ENCODE results near the gene HACD3.

The HACD3 gene

DNA sequence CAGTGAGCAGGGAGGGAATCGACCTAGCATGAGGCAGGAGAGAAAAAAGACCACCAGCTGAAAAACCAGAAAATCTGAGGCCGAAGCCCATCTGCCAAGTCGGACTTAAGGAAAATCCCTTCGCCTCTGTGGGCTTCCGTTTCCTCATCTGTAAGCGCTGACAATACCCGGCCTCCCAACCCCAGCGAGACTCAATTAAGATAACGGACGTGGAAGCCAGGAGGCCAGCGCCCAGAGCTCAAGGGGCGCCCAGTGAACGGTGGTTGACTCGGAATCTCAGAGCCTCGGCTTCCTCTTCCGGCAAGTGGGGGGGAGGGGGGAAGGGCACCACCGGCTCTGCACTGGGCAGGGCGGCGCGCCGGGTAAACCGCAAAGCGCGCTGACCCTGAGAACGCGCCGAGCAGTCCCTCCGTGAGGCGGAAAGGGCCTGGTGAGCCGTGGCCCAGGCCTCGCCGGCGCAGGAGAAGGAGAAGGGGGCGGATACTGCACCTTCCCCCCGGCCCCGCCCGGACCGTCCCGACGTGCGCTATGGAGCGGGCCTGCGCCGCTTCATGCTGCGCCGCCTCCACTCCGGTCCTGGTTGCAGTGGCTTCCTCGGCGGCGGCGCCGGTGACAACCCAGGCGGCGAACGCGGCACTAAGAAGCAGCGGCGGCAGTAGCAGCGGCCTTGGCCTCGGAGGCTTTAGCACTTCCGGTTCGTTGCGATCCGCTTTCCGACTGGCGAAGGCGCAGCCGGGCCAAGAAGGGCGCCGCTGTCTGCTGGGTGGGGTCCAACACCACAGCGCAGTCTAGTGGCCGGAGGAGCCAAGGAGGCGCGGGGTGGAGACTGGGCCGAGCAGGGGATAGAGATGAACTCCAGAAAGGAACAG is 13.0 kb upstream of the HACD3 start, which contains the start of gene DPP8:
DPP8 (minus strand) TSS at position 693 of the 869 bp plus-strand sequence. CDS start 5,136 bp downstream, outside the sequence.
- TF ChIP-seq ZNF274 (IDR thresholded peaks at IDR 0.05; ENCODE audit: low read depth, low read length) (no peak), YY1 (IDR thresholded peaks at IDR 0.05; ENCODE audit: insufficient read depth, insufficient read length) (no peak), SUZ12 (IDR thresholded peaks at IDR 0.05; ENCODE audit: extremely low read depth, insufficient read depth, insufficient read length) (no peak)
- Histone ChIP-seq H3K4me1 (ENCODE audit: insufficient read depth, insufficient read length) (no peaks in the 10 kb centered on the region), H3K9me3 (ENCODE audit: insufficient read depth, low read length) (no peaks in the 10 kb centered on the region), H3K36me3 (ENCODE audit: insufficient read depth, insufficient read length, low read length) (peaks cover 34% of the 10 kb centered on the region), H3K4me3 (ENCODE audit: insufficient read length, low read depth) (peak within 1 kb of the TSS; percentile 98), H3K9ac (ENCODE audit: insufficient read length, low read depth) (peak within 1 kb of the TSS; percentile 99), H3K27me3 (ENCODE audit: insufficient read depth, insufficient read length) (no peaks in the 10 kb centered on the region)
- DNase-seq (ENCODE audit: low read depth, low spot score), result peak; percentile 96

DNA sequence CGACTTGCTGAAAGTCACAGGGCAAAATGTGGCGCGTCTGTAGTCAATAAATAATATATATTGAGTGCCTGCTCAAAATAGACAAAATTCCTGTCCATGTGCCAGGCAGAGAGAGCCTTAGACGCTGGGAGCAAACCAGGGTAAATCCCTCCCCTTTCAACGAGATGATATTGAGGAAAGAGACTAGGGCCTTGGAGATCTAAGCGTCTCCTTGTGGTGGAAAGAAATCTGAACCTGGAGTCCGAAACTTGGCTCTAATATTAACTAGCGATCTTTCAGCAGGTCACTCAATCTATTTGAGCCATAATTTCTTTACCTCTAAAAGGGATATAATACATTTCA is 12.4 kb upstream of the HACD3 start:
- Histone ChIP-seq H3K4me3 (ENCODE audit: insufficient read length, low read depth) (peak overlapping the region; percentile 98), H3K27me3 (ENCODE audit: insufficient read depth, insufficient read length) (no peaks in the 10 kb centered on the region), H3K4me1 (ENCODE audit: insufficient read depth, insufficient read length) (no peaks in the 10 kb centered on the region), H3K9me3 (ENCODE audit: insufficient read depth, low read length) (no peaks in the 10 kb centered on the region), H3K36me3 (ENCODE audit: insufficient read depth, insufficient read length, low read length) (peaks cover 28% of the 10 kb centered on the region), H3K9ac (ENCODE audit: insufficient read length, low read depth) (peak overlapping the region; percentile 99)
- no peak for DNase-seq (ENCODE audit: low read depth, low spot score)
- TF ChIP-seq YY1 (IDR thresholded peaks at IDR 0.05; ENCODE audit: insufficient read depth, insufficient read length), result no peak
- TF ChIP-seq SUZ12 (IDR thresholded peaks at IDR 0.05; ENCODE audit: extremely low read depth, insufficient read depth, insufficient read length), result no peak
- TF ChIP-seq ZNF274 (IDR thresholded peaks at IDR 0.05; ENCODE audit: low read depth, low read length), result no peak

DNA sequence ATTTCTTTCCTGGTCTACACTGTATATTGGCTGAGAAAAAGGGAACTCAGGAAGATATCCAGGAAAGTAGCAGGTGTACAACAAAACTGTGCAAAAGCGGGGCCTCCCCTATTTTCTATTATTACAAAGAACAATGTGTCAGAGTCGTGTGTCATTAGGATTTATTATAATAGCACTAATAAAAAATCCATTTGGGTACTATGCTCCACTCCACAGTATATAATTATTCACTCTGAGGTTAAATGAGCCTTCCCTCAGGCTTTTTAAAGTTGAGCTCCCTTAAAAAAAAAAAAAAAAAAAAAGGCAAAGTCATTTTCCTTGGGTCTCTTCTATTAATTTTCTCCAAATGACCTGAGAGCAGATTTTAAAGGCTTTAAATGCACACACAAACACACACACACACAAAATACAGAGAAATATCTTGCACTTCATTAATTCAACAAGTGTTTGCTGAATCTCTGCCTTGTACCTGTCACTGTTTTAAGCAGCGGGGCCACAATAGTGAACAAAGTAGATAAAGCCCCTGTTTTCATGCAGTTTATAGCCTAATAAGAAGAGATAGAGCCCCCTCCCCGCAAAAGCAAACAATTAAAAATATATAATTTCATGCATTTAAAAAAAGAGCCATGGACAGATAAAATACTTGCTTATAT is 11.5 kb upstream of the HACD3 start:
- no peak overlapping the region for H3K9ac ChIP-seq (ENCODE audit: insufficient read length, low read depth)
- H3K4me3 ChIP-seq (ENCODE audit: insufficient read length, low read depth), result no peak overlapping the region
- H3K36me3 ChIP-seq (ENCODE audit: insufficient read depth, insufficient read length, low read length), result peaks cover 23% of the 10 kb centered on the region
- DNase-seq (ENCODE audit: low read depth, low spot score), result no peak
- TF ChIP-seq ZNF274 (IDR thresholded peaks at IDR 0.05; ENCODE audit: low read depth, low read length) (no peak), SUZ12 (IDR thresholded peaks at IDR 0.05; ENCODE audit: extremely low read depth, insufficient read depth, insufficient read length) (no peak), YY1 (IDR thresholded peaks at IDR 0.05; ENCODE audit: insufficient read depth, insufficient read length) (no peak)
- H3K9me3 ChIP-seq (ENCODE audit: insufficient read depth, low read length), result no peaks in the 10 kb centered on the region
- H3K4me1 ChIP-seq (ENCODE audit: insufficient read depth, insufficient read length), result no peaks in the 10 kb centered on the region
- H3K27me3 ChIP-seq (ENCODE audit: insufficient read depth, insufficient read length), result no peaks in the 10 kb centered on the region

DNA sequence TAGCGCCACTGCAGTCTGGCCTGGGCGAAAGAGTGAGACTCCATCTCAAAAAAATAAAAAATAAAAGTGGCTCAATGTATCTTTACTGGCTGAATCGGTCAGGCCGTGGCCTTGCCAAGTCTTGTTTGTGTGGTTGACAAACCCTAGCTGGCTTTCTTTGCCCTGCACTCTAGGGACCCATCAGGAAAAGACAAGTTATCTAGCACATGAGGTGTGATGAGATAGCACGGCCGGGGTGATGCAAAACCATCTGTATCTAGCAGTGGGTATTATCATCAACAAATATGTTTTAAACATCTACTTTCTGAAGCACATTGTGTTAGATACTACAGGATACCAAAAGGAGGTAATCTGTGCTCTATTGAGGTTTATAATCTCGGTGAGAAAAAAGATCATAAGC is 8.9 kb upstream of the HACD3 start:
- H3K4me3 ChIP-seq (ENCODE audit: insufficient read length, low read depth), result no peak overlapping the region
- no peak overlapping the region for H3K9ac ChIP-seq (ENCODE audit: insufficient read length, low read depth)
- no peak for DNase-seq (ENCODE audit: low read depth, low spot score)
- H3K4me1 ChIP-seq (ENCODE audit: insufficient read depth, insufficient read length), result no peaks in the 10 kb centered on the region
- H3K27me3 ChIP-seq (ENCODE audit: insufficient read depth, insufficient read length), result no peaks in the 10 kb centered on the region
- H3K9me3 ChIP-seq (ENCODE audit: insufficient read depth, low read length), result no peaks in the 10 kb centered on the region
- H3K36me3 ChIP-seq (ENCODE audit: insufficient read depth, insufficient read length, low read length), result no peaks in the 10 kb centered on the region
- TF ChIP-seq YY1 (IDR thresholded peaks at IDR 0.05; ENCODE audit: insufficient read depth, insufficient read length) (no peak), SUZ12 (IDR thresholded peaks at IDR 0.05; ENCODE audit: extremely low read depth, insufficient read depth, insufficient read length) (no peak), ZNF274 (IDR thresholded peaks at IDR 0.05; ENCODE audit: low read depth, low read length) (no peak)

DNA sequence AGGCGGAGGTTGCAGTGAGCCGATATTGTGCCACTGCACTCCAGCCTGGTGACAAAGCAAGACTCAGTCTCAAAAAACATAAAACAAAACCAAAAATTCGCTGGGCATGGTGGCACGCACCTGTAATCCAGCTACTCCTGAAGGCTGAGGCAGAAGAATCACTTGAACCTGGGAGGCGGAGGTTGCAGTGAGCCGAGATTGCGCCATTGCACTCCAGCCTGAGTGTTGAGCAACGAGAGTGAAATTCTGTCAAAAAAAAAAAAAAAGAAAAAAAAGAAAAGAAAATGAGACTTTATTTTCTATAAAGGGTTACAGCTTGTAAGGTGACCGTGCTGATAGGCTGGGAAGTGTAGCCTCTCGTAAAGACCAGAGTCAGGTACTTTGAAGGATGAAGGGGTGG is 6.0 kb upstream of the HACD3 start:
- TF ChIP-seq YY1 (IDR thresholded peaks at IDR 0.05; ENCODE audit: insufficient read depth, insufficient read length) (no peak), SUZ12 (IDR thresholded peaks at IDR 0.05; ENCODE audit: extremely low read depth, insufficient read depth, insufficient read length) (no peak), ZNF274 (IDR thresholded peaks at IDR 0.05; ENCODE audit: low read depth, low read length) (no peak)
- Histone ChIP-seq H3K36me3 (ENCODE audit: insufficient read depth, insufficient read length, low read length) (no peaks in the 10 kb centered on the region), H3K9ac (ENCODE audit: insufficient read length, low read depth) (no peak overlapping the region), H3K4me3 (ENCODE audit: insufficient read length, low read depth) (no peak overlapping the region), H3K27me3 (ENCODE audit: insufficient read depth, insufficient read length) (no peaks in the 10 kb centered on the region), H3K9me3 (ENCODE audit: insufficient read depth, low read length) (no peaks in the 10 kb centered on the region), H3K4me1 (ENCODE audit: insufficient read depth, insufficient read length) (no peaks in the 10 kb centered on the region)
- no peak for DNase-seq (ENCODE audit: low read depth, low spot score)

DNA sequence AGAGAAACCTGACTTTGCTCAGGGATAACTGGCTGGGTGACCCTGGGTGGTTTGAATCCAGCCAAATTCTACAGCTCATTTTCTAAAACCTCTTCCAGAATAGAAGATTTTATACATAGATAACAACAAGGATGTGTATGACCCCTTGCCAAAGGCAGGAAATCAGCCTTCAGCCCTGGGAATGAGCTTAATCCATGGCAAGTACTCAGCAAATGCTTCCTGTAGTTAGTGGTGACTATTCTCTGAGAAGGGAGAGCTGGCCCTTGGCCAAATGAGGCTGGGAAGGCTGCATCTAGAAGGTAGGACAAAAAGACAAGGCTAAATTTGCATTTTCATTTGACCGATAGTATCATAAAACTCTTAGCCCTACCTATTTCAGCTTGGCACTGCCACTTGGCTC is 4.6 kb upstream of the HACD3 start:
- Histone ChIP-seq H3K9ac (ENCODE audit: insufficient read length, low read depth) (no peak overlapping the region), H3K4me1 (ENCODE audit: insufficient read depth, insufficient read length) (no peaks in the 10 kb centered on the region), H3K27me3 (ENCODE audit: insufficient read depth, insufficient read length) (no peaks in the 10 kb centered on the region), H3K4me3 (ENCODE audit: insufficient read length, low read depth) (no peak overlapping the region), H3K9me3 (ENCODE audit: insufficient read depth, low read length) (no peaks in the 10 kb centered on the region), H3K36me3 (ENCODE audit: insufficient read depth, insufficient read length, low read length) (no peaks in the 10 kb centered on the region)
- DNase-seq (ENCODE audit: low read depth, low spot score), result no peak
- TF ChIP-seq SUZ12 (IDR thresholded peaks at IDR 0.05; ENCODE audit: extremely low read depth, insufficient read depth, insufficient read length) (no peak), ZNF274 (IDR thresholded peaks at IDR 0.05; ENCODE audit: low read depth, low read length) (no peak), YY1 (IDR thresholded peaks at IDR 0.05; ENCODE audit: insufficient read depth, insufficient read length) (no peak)

DNA sequence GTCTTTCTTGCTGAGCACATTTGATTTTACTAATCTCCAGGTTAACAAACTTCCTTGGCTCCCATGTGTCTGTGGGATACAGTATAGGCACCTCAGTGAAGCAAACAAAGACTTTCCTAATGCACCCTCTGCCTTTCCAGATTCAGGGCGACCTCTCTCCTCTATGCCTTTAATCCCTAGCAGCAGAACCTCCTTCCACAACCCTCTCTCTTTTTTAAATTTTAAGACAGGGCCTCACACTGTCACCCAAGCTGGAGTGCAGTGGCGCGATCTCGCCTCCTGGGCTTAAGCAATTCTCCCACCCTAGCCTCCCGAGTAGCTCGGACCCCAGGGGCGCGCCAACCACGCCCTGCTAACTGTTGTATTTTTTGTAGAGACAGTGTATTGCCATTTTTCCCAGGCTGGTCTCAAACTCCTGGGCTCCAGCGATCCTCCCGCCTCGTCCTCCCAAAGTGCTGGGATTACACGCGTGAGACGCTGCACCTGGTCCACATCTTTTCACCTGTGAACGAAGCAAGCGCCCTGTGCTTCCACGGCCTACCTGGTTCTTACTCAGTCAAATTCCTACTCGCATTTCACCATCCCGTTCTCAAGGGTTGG is 1.7 kb upstream of the HACD3 start:
- H3K9me3 ChIP-seq (ENCODE audit: insufficient read depth, low read length), result no peaks in the 10 kb centered on the region
- H3K36me3 ChIP-seq (ENCODE audit: insufficient read depth, insufficient read length, low read length), result peaks cover 5% of the 10 kb centered on the region
- no peaks in the 10 kb centered on the region for H3K4me1 ChIP-seq (ENCODE audit: insufficient read depth, insufficient read length)
- H3K4me3 ChIP-seq (ENCODE audit: insufficient read length, low read depth), result no peak overlapping the region
- H3K9ac ChIP-seq (ENCODE audit: insufficient read length, low read depth), result no peak overlapping the region
- no peak for TF ChIP-seq SUZ12 (IDR thresholded peaks at IDR 0.05; ENCODE audit: extremely low read depth, insufficient read depth, insufficient read length)
- no peak for TF ChIP-seq YY1 (IDR thresholded peaks at IDR 0.05; ENCODE audit: insufficient read depth, insufficient read length)
- no peak for TF ChIP-seq ZNF274 (IDR thresholded peaks at IDR 0.05; ENCODE audit: low read depth, low read length)
- no peak for DNase-seq (ENCODE audit: low read depth, low spot score)
- no peaks in the 10 kb centered on the region for H3K27me3 ChIP-seq (ENCODE audit: insufficient read depth, insufficient read length)
